Measurements from ENCODE around the gene HS6ST3.

Gene HS6ST3

DNA sequence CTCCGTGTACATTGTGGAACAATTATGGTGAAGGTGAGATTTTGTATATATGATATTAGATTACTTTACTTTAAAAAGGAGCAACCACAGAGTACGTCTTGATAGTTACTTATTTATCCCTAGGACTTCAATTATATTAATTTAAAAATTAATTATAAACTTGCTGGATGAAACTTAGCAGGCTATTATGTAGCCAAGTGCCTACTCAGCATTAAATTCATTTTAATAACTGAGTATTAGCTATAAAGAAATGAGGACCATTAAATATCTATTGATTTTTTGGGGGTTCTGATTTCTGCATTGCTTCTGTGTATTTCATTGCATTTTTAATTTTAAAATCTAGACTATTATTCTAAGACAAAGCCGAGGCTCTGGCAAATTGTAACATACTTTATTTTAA is 109.4 kb downstream of the HS6ST3 start:
- no peak for DNase-seq (ENCODE audit: low read depth in 2 of 2)

DNA sequence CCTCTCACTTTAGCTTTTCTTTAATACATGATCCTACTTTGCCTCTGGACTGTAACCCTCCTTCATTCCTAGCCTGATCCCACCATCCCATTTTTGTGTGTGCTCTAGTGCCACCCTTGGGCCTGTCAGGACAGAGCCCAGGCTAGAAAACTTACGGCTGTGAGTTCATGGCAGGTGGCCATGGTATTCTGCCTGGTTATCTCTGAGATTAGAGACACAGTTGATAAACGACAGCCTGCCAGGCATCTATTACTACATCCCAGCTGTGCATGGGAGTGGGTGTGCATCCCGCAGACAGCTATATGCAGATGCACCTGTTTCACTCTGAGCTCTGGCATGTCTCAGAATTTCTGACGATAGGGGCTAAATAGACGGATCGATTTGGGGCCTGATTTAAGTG is 110.9 kb downstream of the HS6ST3 start:
- DNase-seq (ENCODE audit: low read depth in 2 of 2) = no peak

DNA sequence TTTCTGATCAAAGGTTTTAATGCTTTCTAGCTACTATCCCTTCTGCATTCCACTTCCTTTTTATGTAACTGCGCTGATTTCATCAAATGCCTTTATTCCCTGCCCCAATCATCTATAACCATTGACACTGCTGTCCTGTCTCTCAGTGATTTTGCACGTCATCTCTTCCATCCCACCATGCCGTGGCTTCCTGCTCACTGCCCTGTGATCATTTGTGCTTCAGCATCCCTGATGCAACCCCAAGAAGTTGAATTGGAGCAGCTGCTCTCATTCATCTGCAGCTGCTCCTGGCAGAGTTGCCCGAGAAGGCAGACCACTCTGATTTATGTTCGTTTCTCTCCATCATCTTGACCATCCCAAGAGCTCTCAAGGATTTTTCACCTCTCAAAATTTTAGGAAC is 112.4 kb downstream of the HS6ST3 start:
- no peak for DNase-seq (ENCODE audit: low read depth in 2 of 2)

DNA sequence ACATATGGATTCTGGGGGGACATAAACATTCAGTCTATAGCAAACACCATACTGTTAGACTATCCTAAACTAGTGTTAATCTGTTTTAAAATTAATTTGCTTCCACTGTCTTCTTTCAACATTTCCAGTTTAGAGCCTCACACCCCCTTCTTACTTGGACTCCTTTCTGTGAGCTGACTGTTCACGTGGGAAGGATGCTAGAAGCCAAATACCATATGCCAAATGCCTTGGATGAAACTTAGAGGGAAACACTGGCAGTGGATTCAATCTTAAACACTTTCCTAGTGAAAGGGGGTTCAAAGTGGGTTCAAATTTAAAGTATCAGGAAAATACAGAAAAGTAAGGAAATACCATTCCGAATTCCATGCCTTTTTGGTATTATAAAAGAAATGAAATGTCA is 113.6 kb downstream of the HS6ST3 start:
- DNase-seq (ENCODE audit: low read depth in 2 of 2) = no peak

DNA sequence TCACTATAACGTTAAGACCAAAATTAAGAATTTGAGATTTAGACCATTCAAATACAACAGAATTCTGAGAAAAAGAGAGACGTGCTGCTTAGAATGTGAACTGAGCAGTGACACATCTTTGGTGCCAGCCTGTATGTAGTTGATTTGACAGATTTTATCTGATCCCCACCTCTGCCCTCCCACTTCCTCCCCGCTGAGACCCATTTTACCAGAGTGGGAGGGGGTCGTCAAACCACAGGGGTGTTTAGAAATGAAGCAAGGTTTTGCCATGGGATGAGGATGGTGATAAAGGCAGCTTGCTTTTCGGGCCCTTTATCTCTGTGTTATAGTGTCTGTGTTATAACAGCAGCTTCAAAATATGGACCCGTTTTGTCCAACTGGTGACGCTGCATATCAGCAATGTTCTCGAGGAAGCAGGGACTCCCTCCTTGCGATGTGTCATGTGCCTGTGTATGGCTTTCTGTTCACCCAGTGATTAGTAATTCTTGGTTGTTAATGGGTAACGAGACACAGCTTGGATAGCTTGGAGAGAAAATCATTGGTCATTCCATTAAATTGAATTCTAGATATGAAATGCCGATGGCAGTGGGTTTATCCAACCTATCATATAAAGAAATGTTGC is 125.0 kb downstream of the HS6ST3 start:
- no peak for DNase-seq (ENCODE audit: low read depth in 2 of 2)

DNA sequence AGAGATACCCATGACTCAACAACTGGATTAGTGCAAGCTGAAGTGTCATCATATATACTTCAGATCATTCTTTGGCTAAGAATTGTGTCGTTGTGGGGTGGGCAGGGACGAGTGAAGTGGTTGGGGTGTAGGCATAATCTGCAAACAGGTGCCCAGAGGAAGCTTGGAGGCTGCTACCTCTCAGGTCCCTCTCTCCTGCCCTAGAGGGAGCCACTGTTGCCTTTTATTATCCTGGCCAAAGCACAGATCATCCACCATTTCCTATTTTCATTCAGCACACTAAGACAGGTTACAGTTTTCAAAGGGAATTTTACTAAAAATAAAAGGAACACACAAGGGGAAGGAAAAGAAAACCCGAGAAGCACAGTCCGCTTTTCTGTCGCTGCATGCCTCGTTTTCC is 126.6 kb downstream of the HS6ST3 start:
- no peak for DNase-seq (ENCODE audit: low read depth in 2 of 2)

DNA sequence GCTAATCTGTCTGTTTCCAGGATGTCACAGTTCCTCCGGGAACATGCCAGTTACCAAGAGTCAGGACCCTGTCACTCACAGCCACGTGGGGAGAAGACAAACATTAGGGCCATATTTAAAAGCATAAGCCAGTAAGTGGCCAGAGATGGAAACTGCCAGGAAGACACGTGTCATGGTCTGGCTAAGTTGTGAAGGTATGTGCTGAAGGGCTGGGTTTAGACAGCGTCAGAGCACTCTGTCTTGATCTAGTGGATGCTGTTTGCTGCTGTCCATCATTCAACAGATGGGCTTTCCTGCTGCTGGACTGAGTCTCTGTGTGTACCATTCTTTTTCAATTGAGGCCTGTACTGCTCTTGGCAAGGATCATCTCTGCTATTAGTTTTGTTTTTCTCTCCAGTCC is 128.6 kb downstream of the HS6ST3 start:
- no peak for DNase-seq (ENCODE audit: low read depth in 2 of 2)

DNA sequence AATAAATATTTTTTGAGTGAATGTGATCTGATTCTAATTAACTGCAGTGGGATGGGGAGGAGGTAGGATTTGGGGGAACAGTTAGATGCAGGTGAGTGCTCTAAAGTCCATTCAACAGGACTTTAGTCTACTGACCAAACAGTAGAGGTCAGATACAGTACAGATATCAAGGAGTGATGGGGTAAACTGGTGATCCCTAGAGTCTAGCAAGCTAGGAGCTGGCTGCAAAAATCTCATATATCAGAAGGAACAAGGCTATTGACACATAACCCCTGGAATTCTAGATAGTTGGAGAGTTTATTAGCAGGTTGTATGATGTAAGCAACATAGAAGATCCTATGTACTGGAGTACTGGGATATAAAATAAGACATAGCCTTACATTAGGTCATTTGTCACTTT is 131.6 kb downstream of the HS6ST3 start:
- DNase-seq (ENCODE audit: low read depth in 2 of 2) = no peak

DNA sequence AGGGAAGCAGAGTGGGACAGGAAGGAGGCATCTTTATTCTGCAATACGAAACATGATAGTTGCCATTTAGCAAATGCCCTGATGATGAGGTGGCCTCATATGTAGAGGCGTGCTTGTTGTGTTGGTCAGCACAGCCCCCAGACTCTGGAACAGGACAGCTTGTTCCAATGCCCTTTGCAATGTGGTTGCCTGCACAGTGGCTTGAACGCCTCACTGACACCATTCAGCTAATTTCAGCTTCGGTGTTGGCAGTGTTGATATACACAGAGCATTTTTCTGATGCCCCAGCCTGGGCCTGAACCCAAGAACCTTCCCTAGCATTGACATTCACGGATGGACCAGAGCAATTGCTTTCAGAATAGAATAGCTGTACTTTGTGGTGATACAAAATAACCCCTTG is 133.3 kb downstream of the HS6ST3 start:
- no peak for DNase-seq (ENCODE audit: low read depth in 2 of 2)

DNA sequence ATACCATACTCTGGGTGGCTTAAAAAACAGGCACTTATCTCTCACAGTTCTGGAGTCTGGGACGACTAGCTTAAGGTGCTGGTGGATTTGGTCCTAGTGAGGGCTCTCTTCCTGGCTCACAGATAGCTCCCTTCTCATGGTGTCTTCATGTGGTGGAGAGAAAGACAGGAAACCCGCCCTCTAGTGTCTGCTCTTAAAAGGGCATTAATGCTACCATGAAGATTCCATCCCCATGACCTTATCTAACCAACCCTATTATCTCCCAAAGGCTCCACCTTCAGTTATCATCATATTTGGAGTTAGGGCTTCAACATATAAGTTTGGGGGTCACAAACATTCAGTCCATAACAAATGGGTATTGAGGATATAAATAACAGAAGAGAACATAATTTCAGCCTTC is 139.4 kb downstream of the HS6ST3 start:
- no peak for DNase-seq (ENCODE audit: low read depth in 2 of 2)

DNA sequence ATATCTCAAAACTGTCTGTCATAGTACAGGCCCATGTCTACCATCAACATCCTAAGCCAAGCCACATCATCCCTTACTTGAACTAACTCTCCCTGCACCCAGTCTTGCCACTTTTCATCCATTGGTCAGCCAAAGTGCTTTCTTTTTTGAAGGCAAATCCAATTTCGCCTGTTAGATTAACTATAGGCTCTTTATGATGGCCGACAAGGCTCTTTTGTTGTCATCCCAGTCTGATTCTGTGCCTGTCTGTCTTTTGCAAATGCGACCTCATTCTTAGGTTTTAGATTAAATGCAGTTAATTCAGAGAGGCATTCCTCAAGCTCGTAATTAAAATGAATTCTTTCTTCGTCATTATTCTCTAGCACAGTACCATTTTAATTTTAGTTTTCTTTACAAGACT is 148.3 kb downstream of the HS6ST3 start:
- no peak for DNase-seq (ENCODE audit: low read depth in 2 of 2)

DNA sequence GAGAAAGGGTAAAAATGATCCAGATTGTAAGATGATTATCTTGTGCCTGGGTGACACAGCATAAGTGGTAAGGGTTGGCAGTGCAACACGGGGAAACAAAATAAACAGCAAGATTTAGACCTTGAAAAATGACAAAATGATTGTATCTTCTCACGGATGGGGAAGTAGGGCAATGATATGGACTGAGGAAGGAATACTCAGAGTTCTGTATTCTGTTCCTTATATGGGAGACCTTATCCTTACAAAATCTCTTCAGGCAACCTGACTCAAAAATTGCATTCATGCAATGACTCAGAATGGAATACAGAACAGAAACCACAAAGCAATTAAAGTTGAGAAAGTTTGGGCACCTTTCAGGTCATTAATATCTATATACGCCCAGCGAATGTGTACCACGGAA is 149.0 kb downstream of the HS6ST3 start:
- DNase-seq (ENCODE audit: low read depth in 2 of 2) = no peak

DNA sequence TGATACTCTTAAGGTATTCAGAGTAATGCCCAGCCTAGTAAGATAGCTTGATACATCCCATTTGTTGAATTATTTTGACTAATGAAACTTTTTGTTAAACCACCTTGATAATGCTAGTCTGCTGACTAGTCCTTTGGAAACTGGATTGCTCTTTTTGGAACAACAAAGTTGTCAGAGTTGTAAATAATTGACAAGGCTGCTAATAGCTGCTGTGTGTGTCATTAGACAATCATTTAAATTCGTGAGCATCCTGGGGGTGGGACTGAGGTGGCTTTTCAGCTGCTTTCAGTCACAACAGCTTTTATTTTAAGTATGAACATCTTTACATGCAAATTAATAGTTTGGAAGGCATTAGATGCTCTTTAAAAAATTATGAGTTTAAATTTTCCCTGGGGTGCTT is 153.5 kb downstream of the HS6ST3 start:
- no peak for DNase-seq (ENCODE audit: low read depth in 2 of 2)

DNA sequence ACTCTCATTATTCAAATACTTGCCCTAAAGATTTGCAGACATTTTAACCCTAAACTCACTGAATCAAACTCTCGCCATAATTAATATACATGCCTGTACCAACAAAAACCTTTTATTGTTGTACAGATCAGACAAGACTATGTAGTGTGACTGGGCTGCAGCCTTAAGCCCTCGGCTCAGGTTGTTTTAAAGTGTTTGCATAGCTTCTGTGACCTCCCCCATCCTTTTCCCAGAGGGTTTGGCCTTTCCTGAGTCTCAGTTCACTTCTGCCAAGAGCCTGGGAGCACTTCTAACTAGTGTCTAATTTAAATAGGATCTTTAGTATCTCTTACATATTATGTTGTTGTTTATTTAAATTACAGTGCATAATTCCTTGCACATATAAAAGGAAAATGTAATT is 158.2 kb downstream of the HS6ST3 start:
- DNase-seq (ENCODE audit: low read depth in 2 of 2) = no peak

DNA sequence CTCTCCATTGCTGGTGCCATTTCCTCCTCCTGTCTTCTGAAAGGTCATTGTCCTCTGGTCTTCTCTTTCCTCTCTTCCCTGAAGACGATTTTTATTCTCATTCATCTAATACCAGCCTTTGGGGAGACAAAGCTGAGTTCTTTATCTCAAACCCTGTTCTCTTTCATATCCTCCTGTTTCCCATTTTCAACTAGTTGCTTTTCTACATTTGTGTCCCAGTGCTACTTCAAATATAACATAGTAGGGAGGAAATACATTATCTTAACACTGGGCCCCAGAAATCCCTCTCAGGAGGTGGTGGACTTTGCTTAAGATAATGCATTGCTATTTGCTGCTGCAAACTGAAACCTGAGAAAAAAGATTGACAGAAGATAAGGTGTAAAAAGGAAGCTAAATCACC is 159.1 kb downstream of the HS6ST3 start:
- DNase-seq (ENCODE audit: low read depth in 2 of 2) = no peak

DNA sequence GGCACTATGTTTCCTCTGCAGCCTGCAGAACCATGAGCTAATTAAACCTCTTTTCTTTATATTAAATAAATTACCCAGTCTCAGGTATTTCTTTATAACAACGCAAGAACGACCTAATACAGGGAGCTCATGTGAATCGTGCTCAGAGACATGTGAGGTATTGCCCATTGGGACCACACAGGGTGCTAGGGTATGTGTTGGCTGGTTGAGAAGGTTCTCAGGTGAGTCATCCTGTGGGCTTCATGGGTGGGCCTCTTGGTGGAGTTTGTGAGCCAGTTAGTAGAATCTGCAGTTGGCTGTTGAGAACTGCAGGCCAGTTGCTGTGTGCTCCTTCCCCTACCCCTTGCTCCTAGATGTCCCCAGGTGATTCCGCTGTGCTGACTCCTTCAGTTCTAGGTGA is 163.0 kb downstream of the HS6ST3 start:
- no peak for DNase-seq (ENCODE audit: low read depth in 2 of 2)

DNA sequence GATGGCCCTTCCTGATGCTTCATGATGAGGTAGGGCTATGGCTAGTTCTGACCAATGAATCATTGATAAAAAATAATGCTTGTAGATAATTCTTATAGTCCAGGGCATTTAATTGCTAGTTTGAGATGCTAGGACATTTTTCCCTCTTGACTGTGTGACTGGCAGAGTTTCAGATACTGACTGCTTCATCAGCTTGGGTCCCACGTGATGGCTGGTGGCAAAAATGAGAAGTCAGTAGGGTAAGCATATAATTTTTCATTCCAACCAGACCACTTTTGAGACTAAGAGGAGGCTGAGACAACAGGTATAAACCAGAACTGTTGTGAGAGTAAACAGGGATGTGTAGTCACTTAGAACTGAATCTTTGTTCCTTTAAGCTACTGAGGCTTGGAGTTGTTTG is 183.3 kb downstream of the HS6ST3 start:
- DNase-seq (ENCODE audit: low read depth in 2 of 2) = no peak

DNA sequence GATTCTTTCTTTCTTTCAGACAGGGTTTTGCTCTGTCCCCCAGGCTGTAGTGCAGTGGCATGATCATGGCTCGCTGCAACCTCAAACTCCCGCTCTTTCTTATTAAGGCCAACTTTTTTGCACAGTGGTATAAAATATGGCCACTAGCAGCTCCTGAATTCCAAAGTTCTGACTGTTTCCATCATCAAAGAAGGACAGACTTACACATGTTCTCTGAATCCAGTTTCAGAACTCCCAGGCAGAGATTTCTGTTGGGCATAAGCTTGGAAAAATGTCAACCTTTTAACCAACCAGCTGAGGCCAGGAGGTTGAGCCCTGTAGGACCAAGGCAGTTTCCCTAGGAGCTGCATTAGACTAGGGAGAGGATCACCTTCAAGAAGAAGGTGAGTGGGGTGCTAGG is 184.1 kb downstream of the HS6ST3 start:
- no peak for DNase-seq (ENCODE audit: low read depth in 2 of 2)

DNA sequence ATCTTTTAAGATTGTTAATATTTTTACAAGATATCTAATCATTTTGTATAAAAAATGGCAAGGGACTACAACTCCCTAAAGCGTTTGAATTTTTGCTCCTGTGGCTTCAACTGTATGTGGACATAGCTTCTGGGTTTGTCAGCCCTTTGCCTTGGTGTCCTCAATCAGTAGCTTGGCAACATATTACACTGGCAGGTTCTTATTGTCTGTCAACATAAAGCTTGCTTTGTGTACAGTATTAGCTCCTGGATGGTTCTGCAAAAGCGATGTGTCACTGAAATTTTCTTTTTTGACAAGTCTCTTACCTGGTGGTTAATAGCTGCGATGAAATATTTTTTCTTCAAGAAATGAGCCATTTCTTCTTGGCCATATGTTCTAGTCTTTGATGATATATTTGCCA is 190.0 kb downstream of the HS6ST3 start:
- DNase-seq (ENCODE audit: low read depth in 2 of 2) = no peak

DNA sequence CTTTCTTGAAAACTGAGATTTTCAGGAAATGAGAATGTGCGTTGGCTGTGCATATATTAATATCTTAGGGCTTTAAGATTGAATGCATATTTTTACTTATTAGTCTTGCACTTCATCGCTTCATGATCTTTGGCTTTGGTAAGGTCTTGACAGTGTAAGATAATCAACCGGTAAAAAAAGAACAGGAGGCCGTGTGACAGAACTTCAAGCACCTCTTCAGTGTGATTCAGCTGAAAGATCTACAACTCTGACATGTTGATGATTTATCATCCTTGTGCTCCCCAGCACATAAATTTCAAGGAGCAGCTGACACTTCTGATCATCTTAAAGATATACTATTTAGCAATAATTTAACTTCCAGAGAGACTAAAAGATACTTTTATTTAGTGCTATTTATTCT is 195.1 kb downstream of the HS6ST3 start:
- no peak for DNase-seq (ENCODE audit: low read depth in 2 of 2)

DNA sequence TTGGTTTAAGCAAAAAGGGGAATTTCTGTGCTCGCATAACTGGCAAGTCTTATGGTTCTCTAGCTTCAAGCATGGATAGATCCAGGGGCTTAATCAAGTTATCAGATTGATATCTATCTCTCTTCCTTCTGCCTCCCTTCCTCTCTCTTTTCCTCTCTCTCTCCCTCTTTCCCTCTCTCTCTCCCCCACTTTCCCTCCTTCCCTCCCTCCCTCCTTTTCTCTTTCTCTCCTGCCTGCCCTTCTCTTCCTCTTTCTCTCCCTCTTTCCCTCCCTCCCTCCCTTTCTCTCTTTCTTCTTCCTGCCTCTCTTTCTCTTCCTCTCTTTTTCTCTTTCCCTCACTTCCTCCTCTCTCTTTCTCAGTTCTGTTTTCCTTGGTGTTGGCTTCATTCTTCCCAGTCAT is 195.8 kb downstream of the HS6ST3 start:
- no peak for DNase-seq (ENCODE audit: low read depth in 2 of 2)

DNA sequence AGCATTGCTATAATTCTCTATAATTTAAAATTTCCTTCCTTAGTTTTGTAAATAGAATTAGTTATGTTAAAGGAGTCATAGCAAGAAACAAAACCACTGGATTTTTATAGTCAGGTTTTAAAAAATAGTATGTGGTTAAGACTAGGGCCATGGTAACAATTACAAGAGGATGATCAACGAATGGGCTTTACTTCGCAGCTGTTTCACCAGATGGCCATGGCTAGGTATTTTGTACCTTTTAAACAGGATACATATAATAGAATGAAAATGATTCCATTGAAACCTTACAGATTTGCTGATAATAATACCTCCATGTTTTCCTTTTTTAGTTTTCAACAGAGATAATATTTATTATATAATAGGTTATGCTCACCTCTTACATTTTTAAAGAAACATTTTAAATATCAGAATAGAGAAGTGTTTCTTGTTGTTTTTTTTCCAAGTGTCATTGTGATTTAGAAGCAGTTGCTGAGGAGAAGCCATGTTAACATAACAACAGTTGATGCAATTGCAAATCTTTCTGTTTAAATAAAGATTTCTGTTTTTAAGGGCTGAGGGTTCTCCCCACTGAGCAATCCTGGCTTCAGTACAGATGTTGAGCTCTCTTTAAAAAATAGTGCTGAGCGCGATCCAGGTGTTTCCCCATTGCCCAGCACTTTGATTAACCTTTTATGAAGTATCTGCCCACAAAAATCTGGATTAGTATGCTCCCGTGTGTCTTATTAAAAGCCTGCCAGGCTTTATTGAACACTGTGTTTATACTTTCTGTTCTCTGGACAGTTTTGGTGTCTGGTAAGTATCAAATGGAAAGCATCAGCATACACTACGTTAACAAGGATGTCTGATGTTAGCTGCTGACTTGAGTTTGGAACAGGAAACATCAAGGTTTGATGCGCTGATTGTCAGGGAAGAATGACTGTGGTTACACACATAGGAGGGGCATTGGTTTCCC is 205.3 kb downstream of the HS6ST3 start:
- DNase-seq (ENCODE audit: low read depth in 2 of 2) = no peak

DNA sequence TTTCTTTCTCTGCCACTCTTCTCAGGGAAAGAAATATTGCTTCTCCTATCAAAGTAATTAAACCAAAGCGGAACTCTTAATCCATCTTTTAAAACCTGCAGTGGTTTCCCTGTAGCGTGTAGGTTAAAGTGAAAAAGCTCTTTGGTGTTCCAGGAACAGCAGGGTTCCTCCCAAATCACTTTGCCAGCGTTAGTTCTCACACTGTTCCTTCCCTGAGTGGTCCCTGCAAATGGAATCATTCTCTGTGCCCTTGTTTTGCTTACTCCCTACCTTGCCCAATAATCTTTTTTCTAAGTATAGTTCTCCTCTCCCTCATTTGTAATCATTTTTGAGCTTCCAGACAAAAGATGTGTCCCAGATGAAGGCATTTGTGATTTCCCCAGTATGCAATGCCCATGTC is 207.5 kb downstream of the HS6ST3 start:
- DNase-seq (ENCODE audit: low read depth in 2 of 2) = no peak

DNA sequence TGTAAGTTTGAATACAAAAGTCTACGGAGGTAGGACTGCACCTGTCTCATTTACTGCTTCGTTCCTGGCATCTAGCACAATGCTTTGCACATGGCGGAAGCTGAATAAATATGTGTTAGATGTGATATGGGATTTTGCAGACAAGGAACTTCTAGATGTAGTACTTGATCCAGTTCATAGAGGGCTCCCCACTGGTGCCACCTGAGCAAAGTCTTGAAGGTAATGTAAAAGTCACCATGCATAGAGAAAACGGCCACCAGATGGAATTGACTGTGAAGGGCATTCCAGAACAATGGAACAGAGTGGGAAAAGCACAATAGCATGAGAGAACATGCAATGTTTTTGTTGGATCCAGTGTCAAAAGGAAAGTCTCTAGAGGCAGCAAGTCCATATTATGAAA is 209.3 kb downstream of the HS6ST3 start:
- no peak for DNase-seq (ENCODE audit: low read depth in 2 of 2)
